ENCODE data around the gene SNRPD2. TPM values are rescaled to one million over a fixed set of nuclear protein-coding genes. Genes with fewer than 3 reads are reported as not detected.
"Not testable (repeated sequence)": the region's sequence is repeated elsewhere in the genome, so short reads cannot be mapped to it uniquely, and the experiment has no call there.

Gene SNRPD2
- 100 to 1,000 TPM; 209 to 422 (median 250) TPM for polyA plus RNA-seq
- long read RNA-seq, donor 1, transcript SNRPD2-201 (3 exons, 901 nt) = major isoform, 369 of 470 reads
- long read RNA-seq, donor 1, partial matches to known transcripts = 85 of 470 reads
- long read RNA-seq, donor 1, other reads (novel, unspliced or antisense) = 15 of 470 reads
- long read RNA-seq, donor 2, transcript SNRPD2-201 (3 exons, 901 nt) = major isoform, 64 of 84 reads
- long read RNA-seq, donor 2, partial matches to known transcripts = 20 of 84 reads
- long read RNA-seq, donor 2, other reads (novel, unspliced or antisense) = 0 of 84 reads
- long read RNA-seq, donor 3, transcript SNRPD2-201 (3 exons, 901 nt) = major isoform, 111 of 131 reads
- long read RNA-seq, donor 3, partial matches to known transcripts = 18 of 131 reads
- long read RNA-seq, donor 3, other reads (novel, unspliced or antisense) = 0 of 131 reads
- long read RNA-seq, donor 4, transcript SNRPD2-201 (3 exons, 901 nt) = major isoform, 7 of 7 reads
- long read RNA-seq, donor 4, partial matches to known transcripts = 0 of 7 reads
- long read RNA-seq, donor 4, other reads (novel, unspliced or antisense) = 0 of 7 reads
- long read RNA-seq, donor 5, transcript SNRPD2-201 (3 exons, 901 nt) = major isoform, 37 of 52 reads
- long read RNA-seq, donor 5, partial matches to known transcripts = 12 of 52 reads
- long read RNA-seq, donor 5, other reads (novel, unspliced or antisense) = 0 of 52 reads
- long read RNA-seq, donor 6, transcript SNRPD2-201 (3 exons, 901 nt) = major isoform, 108 of 146 reads
- long read RNA-seq, donor 6, partial matches to known transcripts = 38 of 146 reads
- long read RNA-seq, donor 6, other reads (novel, unspliced or antisense) = 0 of 146 reads
- long read RNA-seq, donor 7, transcript SNRPD2-201 (3 exons, 901 nt) = major isoform, 246 of 281 reads
- long read RNA-seq, donor 7, partial matches to known transcripts = 21 of 281 reads
- long read RNA-seq, donor 7, other reads (novel, unspliced or antisense) = 11 of 281 reads
- long read RNA-seq, donor 8, transcript SNRPD2-201 (3 exons, 901 nt) = major isoform, 26 of 27 reads
- long read RNA-seq, donor 8, partial matches to known transcripts = 0 of 27 reads
- long read RNA-seq, donor 8, other reads (novel, unspliced or antisense) = 0 of 27 reads
- long read RNA-seq, donor 9, transcript SNRPD2-201 (3 exons, 901 nt) = major isoform, 36 of 42 reads
- long read RNA-seq, donor 9, partial matches to known transcripts = 6 of 42 reads
- long read RNA-seq, donor 9, other reads (novel, unspliced or antisense) = 0 of 42 reads
- long read RNA-seq, donor 10, transcript SNRPD2-201 (3 exons, 901 nt) = major isoform, 196 of 239 reads
- long read RNA-seq, donor 10, partial matches to known transcripts = 37 of 239 reads
- long read RNA-seq, donor 10, other reads (novel, unspliced or antisense) = 5 of 239 reads

DNA sequence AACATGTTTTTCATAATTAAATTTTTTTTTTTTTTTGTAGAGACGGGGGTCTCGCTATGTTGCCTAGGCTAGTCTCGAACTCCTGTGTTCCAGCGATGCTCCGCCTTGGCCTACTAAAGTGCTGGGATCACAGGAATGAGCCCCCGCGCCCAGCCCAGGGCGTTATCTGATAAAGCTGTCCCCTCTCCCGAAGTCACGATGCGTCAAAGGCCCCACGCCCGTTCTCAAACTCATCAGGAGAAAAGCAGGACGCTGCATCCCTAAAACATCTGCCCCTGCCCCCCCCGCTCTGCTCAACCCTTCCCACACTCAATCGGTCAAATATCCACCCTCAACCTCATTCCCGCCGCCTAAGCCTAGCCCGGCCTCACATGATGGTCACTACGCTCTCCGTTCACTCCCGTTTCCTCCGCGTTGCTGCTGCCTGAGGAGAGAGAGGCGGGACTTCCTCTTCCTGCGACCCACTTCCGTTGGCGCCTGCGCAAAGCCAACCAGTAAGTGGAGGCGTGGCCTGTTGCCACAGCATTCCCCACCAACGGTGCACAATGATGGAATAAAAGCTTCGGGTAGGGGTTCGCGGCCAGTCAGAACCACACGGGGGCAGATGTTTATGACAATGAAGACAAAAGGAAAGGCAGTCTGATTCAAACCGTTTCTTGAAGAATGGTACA is at the start of gene SNRPD2:
TSS of gene SNRPD2 (minus strand) at position 438 of the 671 bp plus-strand sequence. CDS start at position 373, 65 bp downstream.
- H3K4me1 ChIP-seq (ENCODE audit: control insufficient read depth in 3 of 3, insufficient read depth in 2 of 3, low read depth in 1 of 3, low read length in 2 of 3) = peaks cover 0 to 8% (median 4%) of the 10 kb centered on the region in 3 donors
- peak within 1 kb of the TSS; percentile 55 to 86 (median 64) for H3K4me3 ChIP-seq (ENCODE audit: low read depth in 1 of 3, low read length in 3 of 3)
- no peaks in the 10 kb centered on the region for H3K9me3 ChIP-seq (ENCODE audit: control insufficient read depth in 2 of 2, insufficient read depth in 1 of 2, low read depth in 1 of 2, low read length in 1 of 2)
- peak within 1 kb of the TSS; percentile 53 to 96 (median 94) for H3K27ac ChIP-seq (ENCODE audit: low read depth in 1 of 3, low read length in 2 of 3)
- H3K27me3 ChIP-seq (ENCODE audit: control insufficient read depth in 3 of 3, insufficient read depth in 3 of 3, low read length in 3 of 3) = no peaks in the 10 kb centered on the region
- WGBS, 3 donors = 0 to 1% (median 0%) methylated on average over 35 to 36 of the region's 36 CpGs
- H3K36me3 ChIP-seq (ENCODE audit: control insufficient read depth in 3 of 3, insufficient read depth in 2 of 3, low read depth in 1 of 3, low read length in 3 of 3) = peaks cover 0 to 44% (median 13%) of the 10 kb centered on the region in 3 donors
- DNase-seq = peak; percentile 97 to 98
- FAIRE-seq = no peak

DNA sequence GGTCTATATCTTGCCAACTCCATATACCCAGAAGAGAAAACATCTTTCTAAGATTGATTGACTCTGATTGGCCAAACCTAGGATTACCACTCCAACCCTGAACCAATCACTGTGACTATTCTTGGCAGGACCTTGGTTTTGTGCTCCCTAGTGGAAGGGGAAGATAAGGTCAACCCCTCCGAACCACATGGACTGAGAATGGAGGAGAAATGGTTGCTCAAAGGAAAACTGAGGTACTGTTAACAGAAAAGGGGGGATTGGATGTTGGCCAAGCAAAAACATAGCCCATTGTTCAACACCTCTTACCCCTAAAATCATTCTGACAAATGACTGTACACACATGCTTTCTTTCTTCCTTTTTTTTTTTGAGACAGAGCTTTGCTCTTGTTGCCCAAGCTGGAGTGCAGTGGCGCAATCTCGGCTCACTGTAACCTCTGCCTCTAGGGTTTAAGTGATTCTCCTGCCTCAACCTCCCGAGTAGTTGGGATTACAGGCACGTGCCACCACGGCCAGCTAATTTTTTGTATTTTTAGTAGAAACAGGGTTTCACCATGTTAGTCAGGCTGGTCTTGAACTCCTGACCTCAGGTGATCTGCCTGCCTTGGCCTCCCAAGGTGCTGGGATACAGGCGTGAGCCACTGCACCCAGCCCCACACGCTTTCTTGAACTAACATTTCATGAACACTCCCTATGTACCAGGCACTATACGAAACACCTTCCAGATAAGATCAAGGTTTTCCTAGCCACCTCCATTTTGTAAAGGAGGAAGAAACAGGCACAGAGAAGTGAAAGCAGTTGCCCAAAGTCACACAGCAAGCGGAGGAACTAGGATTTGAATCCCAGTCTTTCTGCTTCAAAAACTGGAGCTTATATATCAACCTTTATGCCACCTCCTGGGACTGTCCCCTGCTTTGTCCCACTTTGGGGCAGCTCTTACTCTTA is 48.0 kb upstream of the SNRPD2 start:
- FAIRE-seq = no peak
- no peaks in the 10 kb centered on the region for H3K4me1 ChIP-seq (ENCODE audit: control insufficient read depth in 3 of 3, insufficient read depth in 2 of 3, low read depth in 1 of 3, low read length in 2 of 3)

GRCh38 chr19:45733160-45733810 is 41.5 kb upstream of the SNRPD2 start, which contains the start of gene MEIOSIN:
Gene MEIOSIN (plus strand): TSS chr19:45733439. CDS start chr19:45735377, 1,938 bp downstream.
- Histone ChIP-seq H3K27ac (ENCODE audit: low read depth in 1 of 3, low read length in 2 of 3) (no peak within 1 kb of the TSS), H3K27me3 (ENCODE audit: control insufficient read depth in 3 of 3, insufficient read depth in 3 of 3, low read length in 3 of 3) (no peaks in the 10 kb centered on the region), H3K9me3 (ENCODE audit: control insufficient read depth in 2 of 2, insufficient read depth in 1 of 2, low read depth in 1 of 2, low read length in 1 of 2) (no peaks in the 10 kb centered on the region), H3K4me1 (ENCODE audit: control insufficient read depth in 3 of 3, insufficient read depth in 2 of 3, low read depth in 1 of 3, low read length in 2 of 3) (peaks cover 0 to 2% (median 0%) of the 10 kb centered on the region in 3 donors), H3K36me3 (ENCODE audit: control insufficient read depth in 3 of 3, insufficient read depth in 2 of 3, low read depth in 1 of 3, low read length in 3 of 3) (no peaks in the 10 kb centered on the region), H3K4me3 (ENCODE audit: low read depth in 1 of 3, low read length in 3 of 3) (no peak within 1 kb of the TSS)
- no peak for FAIRE-seq
- no peak for DNase-seq
- WGBS, 3 donors = 92 to 95% (median 93%) methylated on average over 56 to 59 of the region's 59 CpGs

More for the DNA sequence above, 48.0 kb upstream of the SNRPD2 start:
- Histone ChIP-seq H3K9me3 (ENCODE audit: control insufficient read depth in 2 of 2, insufficient read depth in 1 of 2, low read depth in 1 of 2, low read length in 1 of 2) (no peaks in the 10 kb centered on the region), H3K27me3 (ENCODE audit: control insufficient read depth in 3 of 3, insufficient read depth in 3 of 3, low read length in 3 of 3) (no peaks in the 10 kb centered on the region), H3K27ac (ENCODE audit: low read depth in 1 of 3, low read length in 2 of 3) (no peak overlapping the region), H3K36me3 (ENCODE audit: control insufficient read depth in 3 of 3, insufficient read depth in 2 of 3, low read depth in 1 of 3, low read length in 3 of 3) (no peaks in the 10 kb centered on the region), H3K4me3 (ENCODE audit: low read depth in 1 of 3, low read length in 3 of 3) (no peak overlapping the region)
- WGBS, 3 donors = 83 to 87% (median 86%) methylated on average over 10 of the region's 10 CpGs
- no peak for DNase-seq

- Histone ChIP-seq H3K4me3 (ENCODE audit: low read depth in 1 of 3, low read length in 3 of 3) (peak within 1 kb of the TSS; percentile 75 to 95 (median 88)), H3K9me3 (ENCODE audit: control insufficient read depth in 2 of 2, insufficient read depth in 1 of 2, low read depth in 1 of 2, low read length in 1 of 2) (no peaks in the 10 kb centered on the region), H3K27me3 (ENCODE audit: control insufficient read depth in 3 of 3, insufficient read depth in 3 of 3, low read length in 3 of 3) (no peaks in the 10 kb centered on the region), H3K27ac (ENCODE audit: low read depth in 1 of 3, low read length in 2 of 3) (peak within 1 kb of the TSS; percentile 20 to 48 (median 35)), H3K4me1 (ENCODE audit: control insufficient read depth in 3 of 3, insufficient read depth in 2 of 3, low read depth in 1 of 3, low read length in 2 of 3) (peaks cover 0 to 2% (median 0%) of the 10 kb centered on the region in 3 donors), H3K36me3 (ENCODE audit: control insufficient read depth in 3 of 3, insufficient read depth in 2 of 3, low read depth in 1 of 3, low read length in 3 of 3) (peaks cover 0 to 8% (median 0%) of the 10 kb centered on the region in 3 donors)
- DNase-seq = peak; percentile 98
- WGBS, 3 donors = 1% methylated on average over 48 of the region's 48 CpGs
- FAIRE-seq = no peak
These were observed 38.9 kb upstream of the SNRPD2 start, which contains the start of gene FBXO46 for GRCh38 chr19:45730368-45731288. Gene FBXO46 (minus strand): TSS chr19:45730896. CDS start chr19:45713495, 17,401 bp downstream.

DNA sequence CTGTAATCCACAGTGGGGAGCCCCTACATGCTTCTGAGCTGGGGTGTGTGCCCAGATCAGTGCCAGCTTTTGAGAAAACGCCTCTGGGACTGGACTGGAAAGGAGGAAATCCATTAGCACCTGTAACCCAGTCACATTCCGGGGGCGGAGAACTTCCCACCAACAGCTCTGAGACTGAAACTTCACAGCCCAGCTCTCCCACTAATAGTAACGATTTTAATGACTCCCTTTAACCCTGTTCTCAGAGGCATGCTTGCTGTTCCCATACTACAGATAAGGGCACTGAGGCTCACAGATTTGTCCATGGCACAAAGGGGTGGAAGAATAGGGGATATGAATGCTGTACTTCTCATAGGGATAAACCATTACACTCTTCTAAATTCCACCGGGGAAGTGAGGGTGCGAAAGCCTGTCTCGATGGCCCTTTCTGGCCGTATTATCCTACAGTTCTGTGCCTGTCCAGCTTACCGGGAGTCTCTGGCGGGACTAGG is 38.1 kb upstream of the SNRPD2 start:
- FAIRE-seq (no peak), DNase-seq (peak; percentile 20 to 44)
- Histone ChIP-seq H3K4me3 (ENCODE audit: low read depth in 1 of 3, low read length in 3 of 3) (peak overlapping the region; percentile 75 to 95 (median 88)), H3K36me3 (ENCODE audit: control insufficient read depth in 3 of 3, insufficient read depth in 2 of 3, low read depth in 1 of 3, low read length in 3 of 3) (peaks cover 0 to 15% (median 0%) of the 10 kb centered on the region in 3 donors), H3K27me3 (ENCODE audit: control insufficient read depth in 3 of 3, insufficient read depth in 3 of 3, low read length in 3 of 3) (no peaks in the 10 kb centered on the region), H3K27ac (ENCODE audit: low read depth in 1 of 3, low read length in 2 of 3) (peak overlapping the region; percentile 20 to 48 (median 35)), H3K9me3 (ENCODE audit: control insufficient read depth in 2 of 2, insufficient read depth in 1 of 2, low read depth in 1 of 2, low read length in 1 of 2) (no peaks in the 10 kb centered on the region), H3K4me1 (ENCODE audit: control insufficient read depth in 3 of 3, insufficient read depth in 2 of 3, low read depth in 1 of 3, low read length in 2 of 3) (peaks cover 0 to 2% (median 0%) of the 10 kb centered on the region in 3 donors)
- WGBS, 3 donors = 4 to 8% (median 6%) methylated on average over 10 of the region's 10 CpGs

DNA sequence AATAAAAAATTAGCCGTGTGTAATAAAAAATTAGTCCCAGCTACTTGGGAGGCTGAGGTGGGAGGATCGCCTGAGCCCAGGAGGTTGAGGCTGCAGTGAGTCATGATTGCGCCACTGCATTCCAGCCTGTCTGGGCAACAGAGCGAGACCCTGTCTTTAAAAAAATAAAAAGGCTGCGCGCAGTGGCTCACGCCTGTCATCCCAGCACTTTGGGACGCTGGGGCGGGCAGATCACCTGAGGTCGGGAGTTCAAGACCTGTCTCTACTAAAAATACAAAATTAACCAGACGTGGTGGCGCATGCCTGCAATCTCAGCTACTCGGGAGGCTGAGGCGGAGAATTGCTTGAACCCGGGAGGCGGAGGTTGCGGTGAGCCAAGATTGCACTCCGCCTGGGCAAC is 36.9 kb upstream of the SNRPD2 start:
- H3K4me3 ChIP-seq (ENCODE audit: low read depth in 1 of 3, low read length in 3 of 3); DNase-seq; H3K9me3 ChIP-seq (ENCODE audit: control insufficient read depth in 2 of 2, insufficient read depth in 1 of 2, low read depth in 1 of 2, low read length in 1 of 2); H3K27me3 ChIP-seq (ENCODE audit: control insufficient read depth in 3 of 3, insufficient read depth in 3 of 3, low read length in 3 of 3); FAIRE-seq; H3K4me1 ChIP-seq (ENCODE audit: control insufficient read depth in 3 of 3, insufficient read depth in 2 of 3, low read depth in 1 of 3, low read length in 2 of 3); H3K27ac ChIP-seq (ENCODE audit: low read depth in 1 of 3, low read length in 2 of 3): not testable (repeated sequence)
- peaks cover 0 to 16% (median 0%) of the 10 kb centered on the region in 3 donors for H3K36me3 ChIP-seq (ENCODE audit: control insufficient read depth in 3 of 3, insufficient read depth in 2 of 3, low read depth in 1 of 3, low read length in 3 of 3)
- WGBS, 3 donors = 94 to 97% (median 96%) methylated on average over 18 of the region's 18 CpGs

Measured in small intestine (tissue), 16 donors.